Calu3 (cell line): ENCODE data around the gene PITPNM2. TPM values are rescaled to one million over a fixed set of nuclear protein-coding genes. Genes with fewer than 3 reads are reported as not detected.
A peak's percentile ranks its signal among the peaks of the same experiment; 100 is the strongest.

Experiments
- BruUV-seq: library from RNA; stranded (reverse); fragments of 400-500 nt; replicated peaks from 2 replicates; lab custom pipeline; 2021; lab: Mats Ljungman, UMichigan
- CTCF ChIA-PET: fragments of 300-600 bp; sonication (Branson Sonifier 250); formaldehyde crosslinking; loops from one replicate; lab custom pipeline; 2022; ENCODE audit warnings: antibody characterized with exemption; lab: Charles Lee
- DNase-seq: peaks from one replicate; pipeline ENCODE4 v3.0.0; 2022
- H3K27ac Mint-ChIP-seq: one replicate; pipeline ENCODE4 v1.8.0; 2022; ENCODE audit warnings: mixed read lengths; ENCODE audit not compliant: unreplicated experiment
- H3K27me3 Mint-ChIP-seq: one replicate; pipeline ENCODE4 v1.8.0; 2022; ENCODE audit warnings: mixed read lengths; ENCODE audit not compliant: unreplicated experiment
- H3K36me3 Mint-ChIP-seq: one replicate; pipeline ENCODE4 v1.8.0; 2022; ENCODE audit warnings: mild to moderate bottlenecking, moderate library complexity, mixed read lengths; ENCODE audit not compliant: insufficient read depth, unreplicated experiment
- H3K4me1 Mint-ChIP-seq: one replicate; pipeline ENCODE4 v1.8.0; 2022; ENCODE audit warnings: mild to moderate bottlenecking, low read depth, mixed read lengths; ENCODE audit not compliant: unreplicated experiment
- H3K4me3 Mint-ChIP-seq: one replicate; pipeline ENCODE4 v1.8.0; 2022; ENCODE audit warnings: mild to moderate bottlenecking, low read depth, moderate library complexity, mixed read lengths; ENCODE audit not compliant: unreplicated experiment
- H3K9me3 Mint-ChIP-seq: one replicate; pipeline ENCODE4 v1.8.0; 2022; ENCODE audit warnings: low read depth, mixed read lengths; ENCODE audit not compliant: unreplicated experiment
- intact Hi-C: fragments of 100-400 bp; cut with micrococcal nuclease; formaldehyde crosslinking; loops from one replicate; pipeline ENCODE4 v1.10.0; 2022; ENCODE audit not compliant: unreplicated experiment
- total RNA-seq: library from RNA; stranded (reverse); gene quantifications from 2 replicates; pipeline ENCODE4 v1.2.3, GENCODE V29; 2022
- TF ChIP-seq, protein P1 (sequence below): fragments of 200-600 bp; IDR thresholded peaks from one replicate; pipeline ENCODE4 v1.8.0; 2022; ENCODE audit warnings: antibody characterized with exemption; ENCODE audit not compliant: unreplicated experiment

Gene PITPNM2
- total RNA-seq, 1 experiment from 2014 or later = 8.4 TPM

DNA sequence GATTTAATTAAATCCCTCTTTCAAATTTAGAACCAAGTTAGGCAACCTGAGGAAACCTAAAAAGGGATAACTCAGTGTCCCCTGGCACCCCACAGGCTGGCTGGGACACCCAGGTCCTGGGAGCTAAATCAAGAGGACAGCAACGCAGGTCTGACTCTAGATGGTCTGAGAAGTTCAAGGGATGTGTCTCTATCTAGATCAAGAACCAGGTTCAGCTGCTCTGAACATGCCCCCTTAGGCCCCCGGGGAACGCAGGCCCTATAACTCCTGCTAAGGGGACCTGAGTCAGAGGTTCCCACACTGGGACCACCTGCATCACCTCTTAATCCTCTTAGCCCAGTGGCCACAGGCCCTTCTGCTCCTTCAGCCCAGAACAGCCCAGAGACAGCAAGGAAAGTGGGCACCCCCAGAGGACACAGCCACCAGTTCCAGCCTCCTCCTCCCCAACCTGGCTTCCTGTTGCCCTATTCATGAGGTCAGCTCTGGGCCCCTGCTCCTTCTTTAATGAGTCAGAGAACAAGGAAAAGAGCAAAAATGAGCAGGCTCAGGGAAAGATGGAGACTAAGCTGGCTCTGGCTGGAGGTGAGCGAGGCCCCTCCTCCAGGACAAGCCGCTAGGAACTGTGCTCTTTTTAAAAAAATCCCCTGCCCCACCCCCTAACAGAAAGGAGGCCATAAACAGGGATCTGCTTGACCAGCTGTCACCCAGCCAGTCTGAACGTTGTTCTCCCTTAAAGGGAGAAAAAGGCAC, 10.8 kb downstream of the PITPNM2 start:
- intact Hi-C loops = loop anchor here (5.0 kb wide), 1 partner anchor 53 kb away; no protein-coding TSS in a partner anchor
- peak; percentile 33 for DNase-seq
- TF ChIP-seq, protein P1, sequence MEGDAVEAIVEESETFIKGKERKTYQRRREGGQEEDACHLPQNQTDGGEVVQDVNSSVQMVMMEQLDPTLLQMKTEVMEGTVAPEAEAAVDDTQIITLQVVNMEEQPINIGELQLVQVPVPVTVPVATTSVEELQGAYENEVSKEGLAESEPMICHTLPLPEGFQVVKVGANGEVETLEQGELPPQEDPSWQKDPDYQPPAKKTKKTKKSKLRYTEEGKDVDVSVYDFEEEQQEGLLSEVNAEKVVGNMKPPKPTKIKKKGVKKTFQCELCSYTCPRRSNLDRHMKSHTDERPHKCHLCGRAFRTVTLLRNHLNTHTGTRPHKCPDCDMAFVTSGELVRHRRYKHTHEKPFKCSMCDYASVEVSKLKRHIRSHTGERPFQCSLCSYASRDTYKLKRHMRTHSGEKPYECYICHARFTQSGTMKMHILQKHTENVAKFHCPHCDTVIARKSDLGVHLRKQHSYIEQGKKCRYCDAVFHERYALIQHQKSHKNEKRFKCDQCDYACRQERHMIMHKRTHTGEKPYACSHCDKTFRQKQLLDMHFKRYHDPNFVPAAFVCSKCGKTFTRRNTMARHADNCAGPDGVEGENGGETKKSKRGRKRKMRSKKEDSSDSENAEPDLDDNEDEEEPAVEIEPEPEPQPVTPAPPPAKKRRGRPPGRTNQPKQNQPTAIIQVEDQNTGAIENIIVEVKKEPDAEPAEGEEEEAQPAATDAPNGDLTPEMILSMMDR = no peak
- peaks cover 4% of the 10 kb centered on the region for H3K36me3 Mint-ChIP-seq
- no peaks in the 10 kb centered on the region for H3K27me3 Mint-ChIP-seq
- peaks cover 46% of the 10 kb centered on the region for H3K4me1 Mint-ChIP-seq
- BruUV-seq = no TSS peak
- no peaks in the 10 kb centered on the region for H3K9me3 Mint-ChIP-seq
- H3K27ac Mint-ChIP-seq = no peak overlapping the region
- H3K4me3 Mint-ChIP-seq = no peak overlapping the region
- CTCF ChIA-PET = interaction anchor here (0.6 to 1.1 kb wide), 4 partner anchors 13 to 721 kb away, joined by 3 to 11 read pairs (median 4); no protein-coding TSS in a partner anchor

DNA sequence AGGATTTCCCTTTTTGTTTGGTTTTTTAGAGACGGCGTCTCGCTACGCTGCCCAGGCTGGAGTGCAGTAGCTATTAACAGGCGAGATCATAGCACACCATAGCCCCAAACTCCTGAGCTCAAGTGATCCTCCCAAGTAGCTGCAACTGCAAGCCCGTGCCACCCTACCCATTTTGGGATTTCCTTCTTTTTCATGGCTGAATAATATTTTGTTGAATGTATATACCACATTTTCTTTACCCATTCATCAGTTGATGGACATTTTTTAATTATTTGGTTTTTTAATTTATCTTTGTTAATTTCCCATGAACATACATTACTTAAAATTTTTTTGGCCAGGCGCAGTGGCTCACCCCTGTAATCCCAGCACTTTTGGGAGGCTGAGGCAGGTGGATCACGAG, 15.2 kb downstream of the PITPNM2 start:
- Mint-ChIP-seq H3K4me3 (no peak overlapping the region), H3K27me3 (no peaks in the 10 kb centered on the region), H3K4me1 (peaks cover 22% of the 10 kb centered on the region), H3K9me3 (no peaks in the 10 kb centered on the region), H3K27ac (no peak overlapping the region), H3K36me3 (peaks cover 4% of the 10 kb centered on the region)
- CTCF ChIA-PET = interaction anchor here (0.5 to 1.5 kb wide), 2 partner anchors 8 to 735 kb away, joined by 4 to 7 read pairs; no protein-coding TSS in a partner anchor
- TF ChIP-seq, protein P1 = no peak
- intact Hi-C loops = no loop called here
- no TSS peak for BruUV-seq
- DNase-seq = no peak

DNA sequence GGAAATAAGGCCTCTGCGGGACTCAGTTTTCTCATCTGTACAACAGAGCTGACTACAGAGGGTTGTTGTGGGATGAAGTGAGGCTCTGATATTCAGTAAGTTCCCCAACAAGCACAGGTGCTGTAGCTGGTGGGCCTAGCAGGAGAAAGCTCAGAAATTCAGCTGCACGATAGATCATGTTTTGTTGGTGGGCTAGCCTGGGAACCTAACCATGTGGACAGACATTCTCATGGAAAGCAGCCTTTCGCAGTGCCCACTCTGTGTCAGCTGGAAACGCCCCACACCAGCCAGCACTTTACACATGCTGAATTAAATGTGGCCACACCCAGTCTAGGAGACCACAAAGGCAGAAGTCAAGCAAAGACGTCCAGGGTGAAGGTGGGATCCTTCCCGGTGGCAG, 16.1 kb downstream of the PITPNM2 start:
- intact Hi-C loops = no loop called here
- BruUV-seq = no TSS peak
- TF ChIP-seq, protein P1 = no peak
- peaks cover 4% of the 10 kb centered on the region for H3K36me3 Mint-ChIP-seq
- H3K27ac Mint-ChIP-seq = no peak overlapping the region
- H3K4me3 Mint-ChIP-seq = no peak overlapping the region
- peaks cover 14% of the 10 kb centered on the region for H3K4me1 Mint-ChIP-seq
- H3K9me3 Mint-ChIP-seq = no peaks in the 10 kb centered on the region
- no peak for DNase-seq
- CTCF ChIA-PET = interaction anchor here (1.5 kb wide), 1 partner anchor 9 kb away, joined by 7 read pairs; no protein-coding TSS in a partner anchor
- H3K27me3 Mint-ChIP-seq = no peaks in the 10 kb centered on the region

DNA sequence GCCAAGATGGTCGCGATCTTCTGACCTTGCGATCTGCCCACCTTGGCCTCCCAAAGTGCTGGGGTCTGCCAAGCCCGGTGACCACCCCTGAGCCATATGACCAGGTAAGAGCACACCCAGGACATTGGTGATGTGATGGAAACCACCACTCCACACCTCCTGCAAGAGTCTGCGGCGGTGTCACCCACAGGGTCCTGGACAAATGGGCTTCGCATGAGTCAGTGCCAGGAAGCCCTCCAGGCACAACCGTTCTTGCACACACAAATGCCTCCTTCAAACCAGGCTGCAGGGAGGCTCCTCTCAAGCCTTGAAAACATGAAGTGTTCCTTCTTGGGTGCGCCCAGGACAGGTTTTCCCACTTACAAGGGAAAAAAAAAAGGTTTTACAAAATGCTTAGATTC, 16.6 kb downstream of the PITPNM2 start:
- CTCF ChIA-PET = interaction anchor here (1.5 kb wide), 1 partner anchor 9 kb away, joined by 7 read pairs; no protein-coding TSS in a partner anchor
- no peak for DNase-seq
- BruUV-seq = no TSS peak
- TF ChIP-seq, protein P1 = no peak
- peaks cover 4% of the 10 kb centered on the region for H3K36me3 Mint-ChIP-seq
- no peak overlapping the region for H3K27ac Mint-ChIP-seq
- no peak overlapping the region for H3K4me3 Mint-ChIP-seq
- peaks cover 8% of the 10 kb centered on the region for H3K4me1 Mint-ChIP-seq
- intact Hi-C loops = no loop called here
- H3K27me3 Mint-ChIP-seq = no peaks in the 10 kb centered on the region
- H3K9me3 Mint-ChIP-seq = no peaks in the 10 kb centered on the region
